H9 (cell line): ENCODE results near the gene DCUN1D2. TPM values are rescaled to one million over a fixed set of nuclear protein-coding genes. Genes with fewer than 3 reads are reported as not detected.

ENCODE experiments used
- DNase-seq: peaks from one replicate; pipeline ENCODE4 v3.0.0-alpha.2; 2017
- H2AFZ ChIP-seq: one replicate; pipeline ENCODE4 v1.6.1; 2013; ENCODE audit warnings: mild to moderate bottlenecking, low read length, control low read depth, moderate library complexity
- H2AK5ac ChIP-seq: 2 replicates; pipeline ENCODE4 v1.6.1; 2013; ENCODE audit warnings: low read length, control low read depth, mixed read lengths; ENCODE audit not compliant: insufficient read length
- H2BK120ac ChIP-seq: one replicate; pipeline ENCODE4 v1.6.1; 2013; ENCODE audit warnings: low read depth, mild to moderate bottlenecking, low read length, control low read depth, inconsistent platforms; ENCODE audit not compliant: poor library complexity, severe bottlenecking
- H2BK12ac ChIP-seq: 2 replicates; pipeline ENCODE4 v1.6.1; 2013; ENCODE audit warnings: low read length, control low read depth, mixed read lengths, low read depth; ENCODE audit not compliant: insufficient read length
- H2BK15ac ChIP-seq: 2 replicates; pipeline ENCODE4 v1.6.1; 2013; ENCODE audit warnings: low read depth, low read length, control low read depth
- H2BK20ac ChIP-seq: one replicate; pipeline ENCODE4 v1.6.1; 2013; ENCODE audit warnings: low read depth, mild to moderate bottlenecking, low read length, control low read depth, inconsistent platforms; ENCODE audit not compliant: poor library complexity, severe bottlenecking
- H2BK5ac ChIP-seq: 2 replicates; pipeline ENCODE4 v1.6.1; 2013; ENCODE audit warnings: low read length, control low read depth, mixed read lengths; ENCODE audit not compliant: insufficient read length
- H3K14ac ChIP-seq: 2 replicates; pipeline ENCODE4 v1.6.1; 2013; ENCODE audit warnings: low read length, control low read depth; ENCODE audit not compliant: insufficient read depth
- H3K18ac ChIP-seq: 2 replicates; pipeline ENCODE4 v1.6.1; 2013; ENCODE audit warnings: low read depth, mild to moderate bottlenecking, mixed read lengths, low read length, control low read depth; ENCODE audit not compliant: insufficient read length
- H3K23ac ChIP-seq: 2 replicates; pipeline ENCODE4 v1.6.1; 2013; ENCODE audit warnings: low read length, control low read depth, mixed read lengths, low read depth; ENCODE audit not compliant: insufficient read length
- H3K23me2 ChIP-seq: 2 replicates; pipeline ENCODE4 v1.6.1; 2013; ENCODE audit warnings: low read depth, mild to moderate bottlenecking, mixed read lengths, low read length, control low read depth; ENCODE audit not compliant: insufficient read length, poor library complexity, severe bottlenecking
- H3K27ac ChIP-seq: 2 replicates; pipeline ENCODE4 v1.5.1; 2013; ENCODE audit warnings: low read length, control low read depth, mixed read lengths, low read depth; ENCODE audit not compliant: insufficient read length
- H3K27me3 ChIP-seq: 2 replicates; pipeline ENCODE4 v1.6.1; 2013; ENCODE audit warnings: low read length, control low read depth, inconsistent platforms; ENCODE audit not compliant: insufficient read depth
- H3K4ac ChIP-seq: 2 replicates; pipeline ENCODE4 v1.6.1; 2013; ENCODE audit warnings: low read depth, mild to moderate bottlenecking, control low read depth, inconsistent platforms, low read length, moderate library complexity
- H3K4me1 ChIP-seq: 2 replicates; pipeline ENCODE4 v1.6.1; 2013; ENCODE audit warnings: low read length, control low read depth, inconsistent platforms; ENCODE audit not compliant: insufficient read depth
- H3K4me2 ChIP-seq: 2 replicates; pipeline ENCODE4 v1.6.1; 2013; ENCODE audit warnings: low read length, control low read depth, mixed read lengths; ENCODE audit not compliant: insufficient read length, insufficient read depth
- H3K56ac ChIP-seq: 2 replicates; pipeline ENCODE4 v1.6.1; 2013; ENCODE audit warnings: low read depth, mild to moderate bottlenecking, mixed read lengths, low read length, control low read depth; ENCODE audit not compliant: insufficient read length
- H3K79me1 ChIP-seq: 2 replicates; pipeline ENCODE4 v1.6.1; 2013; ENCODE audit warnings: low read depth, mild to moderate bottlenecking, moderate library complexity, low read length, control low read depth, inconsistent platforms; ENCODE audit not compliant: insufficient read depth, poor library complexity, severe bottlenecking
- H3K79me2 ChIP-seq: 2 replicates; pipeline ENCODE4 v1.6.1; 2013; ENCODE audit warnings: low read length, control low read depth, inconsistent platforms; ENCODE audit not compliant: insufficient read depth
- H3K9ac ChIP-seq: 2 replicates; pipeline ENCODE4 v1.6.1; 2013; ENCODE audit warnings: low read length, control low read depth, mixed read lengths; ENCODE audit not compliant: insufficient read length; ENCODE audit errors: extremely low read depth
- H3K9me3 ChIP-seq: one replicate; pipeline ENCODE4 v1.6.1; 2013; ENCODE audit warnings: low read depth, low read length, inconsistent platforms; ENCODE audit not compliant: control insufficient read depth
- H3T11ph ChIP-seq: one replicate; pipeline ENCODE4 v1.6.1; 2013; ENCODE audit warnings: mild to moderate bottlenecking, low read length, control low read depth, inconsistent platforms
- H4K20me1 ChIP-seq: one replicate; pipeline ENCODE4 v1.6.1; 2013; ENCODE audit not compliant: control insufficient read depth, insufficient read length, insufficient read depth
- H4K5ac ChIP-seq: 2 replicates; pipeline ENCODE4 v1.6.1; 2013; ENCODE audit warnings: low read depth, mild to moderate bottlenecking, mixed read lengths, low read length, control low read depth; ENCODE audit not compliant: insufficient read length
- H4K8ac ChIP-seq: replicated peaks from 2 replicates; pipeline ENCODE4 v1.6.1; 2013; ENCODE audit warnings: low read length, control low read depth, mixed read lengths, low read depth; ENCODE audit not compliant: insufficient read length
- H4K91ac ChIP-seq: 2 replicates; pipeline ENCODE4 v1.6.1; 2013; ENCODE audit warnings: low read depth, mild to moderate bottlenecking, moderate library complexity, mixed read lengths, low read length, control low read depth; ENCODE audit not compliant: insufficient read length
- H3K27ac Mint-ChIP-seq, 3 experiments: 2 replicates in 2 of 3; 3 replicates in 1 of 3; pipeline ENCODE4 v1.8.0; 2020 to 2021; ENCODE audit warnings: mixed read lengths in 3 of 3, mild to moderate bottlenecking in 1 of 3, moderate library complexity in 1 of 3
- H3K27me3 Mint-ChIP-seq: 2 replicates; pipeline ENCODE4 v1.8.0; 2021; ENCODE audit warnings: low read depth, mild to moderate bottlenecking, moderate library complexity, mixed read lengths
- H3K36me3 Mint-ChIP-seq, 3 experiments: 2 replicates in 2 of 3; 3 replicates in 1 of 3; pipeline ENCODE4 v1.8.0; 2020 to 2021; ENCODE audit warnings: low read depth in 3 of 3, mixed read lengths in 3 of 3; ENCODE audit not compliant: insufficient read depth in 1 of 3
- H3K4me1 Mint-ChIP-seq, 2 experiments: 2 replicates each; pipeline ENCODE4 v1.8.0; 2020; ENCODE audit warnings: mixed read lengths in 2 of 2
- H3K4me3 Mint-ChIP-seq, 2 experiments: 2 replicates in 1 of 2; 3 replicates in 1 of 2; pipeline ENCODE4 v1.8.0; 2020 to 2021; ENCODE audit warnings: mild to moderate bottlenecking in 2 of 2, mixed read lengths in 2 of 2, moderate library complexity in 1 of 2
- H3K9me3 Mint-ChIP-seq, 2 experiments: 2 replicates in 1 of 2; 3 replicates in 1 of 2; pipeline ENCODE4 v1.8.0; 2020; ENCODE audit warnings: mild to moderate bottlenecking in 2 of 2, mixed read lengths in 2 of 2, moderate library complexity in 1 of 2
- CTCF ChIP-seq: fragments of 200-600 bp; sonication (generic); conservative IDR thresholded peaks from 3 replicates; pipeline ENCODE4 v1.8.0; 2021; ENCODE audit warnings: antibody characterized with exemption, mild to moderate bottlenecking
- WGBS: extraction: QIAGEN DNeasy Blood & Tissue Kit; methylation state at CpG from one replicate; pipeline ENCODE4 v1.1.7; 2013; ENCODE audit warnings: missing lambda C conversion rate, low lambda C conversion rate, mixed read lengths; ENCODE audit not compliant: insufficient read length; ENCODE audit errors: extremely low coverage; 5-methylcytosine and 5-hydroxymethylcytosine counted together
- total RNA-seq: library from RNA; stranded (reverse); gene quantifications from 2 replicates; pipeline ENCODE4 v1.2.1, GENCODE V29; 2021

The DCUN1D2 gene
- total RNA-seq, 1 experiment from 2014 or later, result 36.8 TPM

GRCh38 chr13:113417836-113418721 is 72.4 kb downstream of the DCUN1D2 start:
- Histone ChIP-seq H4K20me1 (no peaks in the 10 kb centered on the region), H2BK12ac (no peak overlapping the region), H3K79me2 (no peaks in the 10 kb centered on the region), H2BK15ac (no peak overlapping the region), H2AK5ac (no peak overlapping the region), H2BK20ac (no peak overlapping the region), H3T11ph (no peak overlapping the region), H4K91ac (no peak overlapping the region), H3K9me3 (no peaks in the 10 kb centered on the region), H2AFZ (no peak overlapping the region), H3K4me1 (no peaks in the 10 kb centered on the region), H3K4me2 (no peak overlapping the region), H3K23ac (no peak overlapping the region), H3K56ac (no peak overlapping the region), H4K8ac (no peak overlapping the region), H3K79me1 (no peaks in the 10 kb centered on the region), H3K27me3 (no peaks in the 10 kb centered on the region), H3K9ac (no peak overlapping the region), H3K14ac (no peak overlapping the region), H3K4ac (no peak overlapping the region), H4K5ac (no peak overlapping the region), H3K23me2 (no peaks in the 10 kb centered on the region), H2BK120ac (no peak overlapping the region), H2BK5ac (no peak overlapping the region), H3K18ac (no peak overlapping the region), H3K27ac (no peak overlapping the region)
- peaks cover 3% of the 10 kb centered on the region for H3K27me3 Mint-ChIP-seq
- no peak for DNase-seq
- H3K27ac Mint-ChIP-seq, result no peak overlapping the region
- H3K4me3 Mint-ChIP-seq, result no peak overlapping the region
- TF ChIP-seq CTCF, result no peak
- H3K36me3 Mint-ChIP-seq, result peaks cover 1 to 3% (median 2%) of the 10 kb centered on the region in 3 experiments; a peak in 5 of 7 replicates
- 0 out of 4 replicates have a peak, but pooled peaks cover 0 to 9% of the 10 kb centered on the region in 2 experiments for H3K4me1 Mint-ChIP-seq
- peaks cover 1 to 2% of the 10 kb centered on the region in 2 experiments; a peak in 4 of 5 replicates for H3K9me3 Mint-ChIP-seq
- no CpG with 5 or more reads among the region's 16 CpGs for WGBS
